Measurements from ENCODE around the gene CDKN2C.

DNA sequence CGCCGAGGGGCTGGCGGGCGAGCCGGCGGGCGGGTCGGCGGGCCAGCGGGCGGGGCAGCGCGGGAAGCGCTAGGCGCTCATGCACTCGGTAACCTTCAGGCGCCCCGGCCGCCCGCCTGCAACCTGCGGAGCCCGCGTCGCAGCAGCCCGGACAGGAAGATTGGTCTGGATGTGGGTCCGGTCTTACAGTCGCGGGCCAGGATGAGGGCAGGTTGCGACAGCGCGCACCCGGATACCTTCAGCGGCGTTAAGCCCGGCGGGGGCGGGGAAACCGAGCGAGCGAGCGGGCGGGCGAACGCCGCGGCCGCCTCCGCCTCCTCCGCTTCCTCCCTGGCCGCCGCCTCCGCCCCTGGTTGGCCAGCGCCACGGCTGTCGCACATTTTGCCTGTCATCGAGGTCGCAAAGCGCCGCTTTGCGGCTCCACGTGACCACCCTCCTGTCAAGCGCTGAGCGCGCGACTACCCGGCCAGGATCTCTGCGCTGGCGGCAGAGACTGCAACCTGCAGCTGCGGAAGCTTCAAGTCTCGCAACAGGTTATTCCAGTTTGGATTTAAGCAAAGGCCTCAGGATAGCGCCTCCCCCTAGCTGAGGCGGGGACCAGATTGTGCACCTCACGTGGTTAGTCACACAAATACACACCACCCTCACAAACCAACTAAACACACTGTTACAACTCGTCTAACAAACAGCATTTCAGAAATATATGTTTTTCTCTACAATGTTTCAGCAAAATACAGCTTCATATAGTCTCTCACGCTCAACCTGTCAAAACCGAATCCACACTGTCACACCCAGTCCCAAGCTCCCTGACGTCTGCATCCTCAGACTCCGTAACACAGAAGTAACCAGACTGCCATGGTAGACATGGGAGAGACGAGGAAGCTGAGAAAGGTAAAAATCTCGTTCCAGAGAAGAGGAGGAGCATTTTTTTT is 9.9 kb upstream of the CDKN2C start, which contains the start of gene FAF1:
- peak; percentile 65 for TF ChIP-seq CTCF (IDR thresholded peaks at IDR 0.05; ENCODE audit: poor library complexity, severe bottlenecking)
- TF ChIP-seq RAD21 (conservative IDR thresholded peaks at IDR 0.05) = peak; percentile 46
- TF ChIP-seq EP300 (conservative IDR thresholded peaks at IDR 0.05; ENCODE audit: poor library complexity, severe bottlenecking) = peak; percentile 71
- no peak for TF ChIP-seq EZH2 (IDR thresholded peaks at IDR 0.05; ENCODE audit: borderline replicate concordance, insufficient read depth, low read length, poor library complexity, severe bottlenecking)
- TF ChIP-seq REST (IDR thresholded peaks at IDR 0.05; ENCODE audit: borderline replicate concordance) = peak; percentile 77
